GM12864 (cell line): ENCODE data around the gene NR1H2.
A peak's percentile ranks its signal among the peaks of the same experiment; 100 is the strongest.

ENCODE experiments used
- DNase-seq: peaks from one replicate; pipeline ENCODE4 v3.0.0-alpha.2; 2011; ENCODE audit warnings: low read depth
- H3K4me3 ChIP-seq: 2 replicates; pipeline ENCODE4 v1.5.1; 2011; ENCODE audit warnings: mild to moderate bottlenecking, low read depth, low read length, control low read depth
- TF ChIP-seq, protein P1 (sequence below): IDR thresholded peaks from 2 replicates; pipeline ENCODE4 v1.5.1; 2011; ENCODE audit warnings: low read depth, mild to moderate bottlenecking, moderate library complexity, low read length, control low read depth, inconsistent platforms; ENCODE audit errors: missing control alignments

The NR1H2 gene

DNA sequence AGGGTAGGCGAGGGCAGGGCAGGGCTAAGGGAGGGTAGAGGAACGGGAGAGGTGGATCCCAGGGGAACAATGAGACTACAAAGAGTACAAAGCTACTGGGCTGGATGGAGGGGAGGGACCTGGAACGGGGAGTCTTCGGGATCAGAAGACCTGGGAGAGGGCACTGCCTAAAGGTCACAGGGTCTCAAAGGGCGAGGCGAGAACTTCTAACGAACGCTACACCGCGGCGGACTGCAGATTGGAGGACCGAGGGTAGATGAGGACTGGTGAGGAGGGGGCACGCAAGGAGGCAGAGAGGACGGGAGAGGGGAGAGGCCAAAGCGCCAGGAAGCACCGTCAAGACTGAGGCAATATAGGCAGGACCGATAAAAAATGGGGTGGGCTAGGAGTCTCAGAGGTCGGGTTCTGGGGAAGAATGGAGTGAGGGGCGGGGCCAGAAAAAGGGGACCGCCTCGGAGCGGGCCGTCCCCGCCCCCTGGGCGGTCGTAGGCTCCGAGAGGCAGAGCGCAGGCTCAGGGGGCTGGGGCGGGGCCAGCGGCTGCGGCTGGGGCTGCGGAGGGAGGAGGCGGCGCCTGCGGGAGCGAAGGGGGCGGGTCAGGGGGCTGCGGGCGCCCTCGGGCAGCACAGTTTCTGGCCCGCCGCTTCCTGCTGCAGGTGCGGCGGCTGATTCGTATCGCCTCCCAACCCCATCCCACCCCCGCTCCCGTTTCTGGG lies 45.7 kb upstream of the NR1H2 start:
- peak overlapping the region; percentile 70 for H3K4me3 ChIP-seq
- DNase-seq, result no peak
- TF ChIP-seq, protein P1, sequence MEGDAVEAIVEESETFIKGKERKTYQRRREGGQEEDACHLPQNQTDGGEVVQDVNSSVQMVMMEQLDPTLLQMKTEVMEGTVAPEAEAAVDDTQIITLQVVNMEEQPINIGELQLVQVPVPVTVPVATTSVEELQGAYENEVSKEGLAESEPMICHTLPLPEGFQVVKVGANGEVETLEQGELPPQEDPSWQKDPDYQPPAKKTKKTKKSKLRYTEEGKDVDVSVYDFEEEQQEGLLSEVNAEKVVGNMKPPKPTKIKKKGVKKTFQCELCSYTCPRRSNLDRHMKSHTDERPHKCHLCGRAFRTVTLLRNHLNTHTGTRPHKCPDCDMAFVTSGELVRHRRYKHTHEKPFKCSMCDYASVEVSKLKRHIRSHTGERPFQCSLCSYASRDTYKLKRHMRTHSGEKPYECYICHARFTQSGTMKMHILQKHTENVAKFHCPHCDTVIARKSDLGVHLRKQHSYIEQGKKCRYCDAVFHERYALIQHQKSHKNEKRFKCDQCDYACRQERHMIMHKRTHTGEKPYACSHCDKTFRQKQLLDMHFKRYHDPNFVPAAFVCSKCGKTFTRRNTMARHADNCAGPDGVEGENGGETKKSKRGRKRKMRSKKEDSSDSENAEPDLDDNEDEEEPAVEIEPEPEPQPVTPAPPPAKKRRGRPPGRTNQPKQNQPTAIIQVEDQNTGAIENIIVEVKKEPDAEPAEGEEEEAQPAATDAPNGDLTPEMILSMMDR, result no peak

DNA sequence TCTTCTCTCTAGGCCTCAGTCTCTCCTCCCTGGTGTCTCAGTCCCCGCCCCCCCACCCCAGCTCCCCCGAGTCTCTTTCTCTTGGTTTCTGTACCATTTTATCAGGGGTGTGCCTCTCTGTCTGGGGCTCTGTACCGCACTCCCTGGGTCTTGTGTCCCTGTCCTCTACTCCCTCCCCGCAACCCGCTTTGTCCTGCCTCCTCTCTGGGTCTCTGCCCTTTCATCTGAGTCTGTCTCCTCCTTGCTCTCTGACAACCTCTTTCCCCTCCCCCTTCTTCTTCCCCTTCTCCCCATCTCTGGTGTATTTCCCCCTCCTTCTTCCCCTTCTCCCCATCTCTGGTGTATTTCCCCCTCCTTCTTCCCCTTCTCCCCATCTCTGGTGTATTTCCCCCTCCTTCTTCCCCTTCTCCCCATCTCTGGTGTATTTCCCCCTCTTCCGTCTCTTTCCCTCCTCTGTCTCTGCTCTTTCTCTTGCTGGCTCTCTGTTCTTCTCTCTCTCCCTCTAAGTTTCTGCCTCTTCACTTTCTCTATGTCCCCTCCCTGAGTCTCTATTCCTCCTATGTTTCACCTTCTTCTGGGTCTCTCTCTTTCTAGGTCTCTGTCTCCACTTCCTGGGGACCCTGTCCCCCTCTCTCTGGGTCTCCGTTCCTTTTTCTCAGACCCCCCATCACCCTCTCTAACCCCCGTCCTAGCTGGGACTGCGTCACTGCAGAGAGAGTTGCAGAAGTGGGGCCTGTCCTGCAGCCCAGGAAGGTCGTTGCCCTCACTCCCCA lies 44.9 kb upstream of the NR1H2 start:
- no peak for DNase-seq
- H3K4me3 ChIP-seq, result peak overlapping the region; percentile 68
- TF ChIP-seq, protein P1, result no peak

DNA sequence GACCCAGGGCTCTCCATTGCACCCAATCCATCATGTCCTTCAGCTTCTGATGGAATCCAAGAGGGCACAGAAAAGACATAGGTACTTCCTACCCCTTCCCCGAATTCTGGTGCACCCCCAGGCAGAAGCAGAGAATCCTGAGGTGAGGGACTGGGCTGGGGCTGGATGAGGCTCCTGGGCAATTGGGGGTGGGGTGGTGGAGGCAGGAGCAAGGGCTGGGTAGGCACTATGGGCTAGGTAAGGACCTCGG lies 44.3 kb upstream of the NR1H2 start:
- TF ChIP-seq, protein P1, result no peak
- no peak for DNase-seq
- peak overlapping the region; percentile 68 for H3K4me3 ChIP-seq

DNA sequence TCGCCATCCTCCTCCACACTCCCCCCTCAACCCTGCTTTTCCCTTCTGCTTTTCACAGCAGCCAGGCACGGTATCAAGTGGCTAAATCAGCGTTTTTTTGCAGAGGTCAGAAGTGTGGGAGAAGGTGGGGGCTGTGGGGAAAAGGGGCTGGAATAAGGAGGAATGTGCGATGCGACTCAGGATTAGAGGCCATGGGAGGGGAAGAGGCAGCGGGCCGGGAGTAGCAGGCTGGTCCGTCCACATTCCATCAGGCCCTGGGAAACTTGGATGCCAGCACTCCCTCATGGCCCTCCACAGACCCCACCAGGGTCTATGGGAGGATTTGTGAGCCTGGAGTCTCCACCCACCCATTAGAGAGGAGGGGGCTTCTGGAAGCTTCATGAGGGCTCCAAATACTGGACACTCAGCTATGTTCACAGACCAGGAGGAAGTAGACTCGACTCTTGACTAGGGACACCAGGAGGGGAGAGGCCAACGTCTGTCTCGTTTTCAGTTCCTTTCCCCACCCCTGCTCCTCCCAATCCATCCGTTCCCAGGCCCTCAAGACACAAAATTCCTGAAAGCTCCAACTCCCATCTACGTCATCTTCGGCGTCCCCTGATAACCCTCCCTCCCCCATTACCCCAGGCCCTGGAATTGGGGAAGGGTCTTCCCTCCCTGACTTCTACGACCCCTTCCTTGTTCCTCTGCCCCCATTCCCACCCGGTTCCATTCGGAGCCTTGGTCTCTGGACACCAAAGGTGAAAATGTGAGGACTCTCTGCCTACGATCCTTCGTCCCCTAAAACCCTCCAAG lies 43.8 kb upstream of the NR1H2 start:
- DNase-seq, result no peak
- H3K4me3 ChIP-seq, result peak overlapping the region; percentile 68
- TF ChIP-seq, protein P1, result no peak

DNA sequence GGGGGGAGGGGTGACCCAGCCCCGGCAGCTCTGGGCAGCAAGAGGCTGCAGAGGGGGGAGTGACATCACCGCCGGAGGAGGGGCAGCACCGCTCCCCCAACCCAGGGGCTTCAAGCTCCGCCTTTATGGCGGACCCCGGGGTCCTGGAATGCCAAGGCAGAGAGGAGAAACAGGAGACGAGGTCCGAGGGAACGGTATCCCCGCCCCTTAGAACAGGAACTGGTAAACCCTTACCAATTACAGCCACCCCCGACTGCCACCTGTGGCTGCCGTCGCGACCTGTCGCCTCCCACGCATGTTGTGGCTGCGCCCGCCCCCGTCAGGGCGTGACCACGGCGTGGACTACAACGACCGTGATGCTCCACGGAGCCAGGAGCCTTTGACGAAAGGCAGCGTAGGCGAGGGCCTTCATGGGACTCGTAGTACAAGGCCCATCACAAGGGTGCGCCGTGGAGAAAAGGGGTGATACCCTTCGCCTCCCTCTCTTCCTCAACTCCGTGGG lies 43.0 kb upstream of the NR1H2 start:
- peak overlapping the region; percentile 68 for H3K4me3 ChIP-seq
- DNase-seq, result peak; percentile 97
- TF ChIP-seq, protein P1, result no peak

DNA sequence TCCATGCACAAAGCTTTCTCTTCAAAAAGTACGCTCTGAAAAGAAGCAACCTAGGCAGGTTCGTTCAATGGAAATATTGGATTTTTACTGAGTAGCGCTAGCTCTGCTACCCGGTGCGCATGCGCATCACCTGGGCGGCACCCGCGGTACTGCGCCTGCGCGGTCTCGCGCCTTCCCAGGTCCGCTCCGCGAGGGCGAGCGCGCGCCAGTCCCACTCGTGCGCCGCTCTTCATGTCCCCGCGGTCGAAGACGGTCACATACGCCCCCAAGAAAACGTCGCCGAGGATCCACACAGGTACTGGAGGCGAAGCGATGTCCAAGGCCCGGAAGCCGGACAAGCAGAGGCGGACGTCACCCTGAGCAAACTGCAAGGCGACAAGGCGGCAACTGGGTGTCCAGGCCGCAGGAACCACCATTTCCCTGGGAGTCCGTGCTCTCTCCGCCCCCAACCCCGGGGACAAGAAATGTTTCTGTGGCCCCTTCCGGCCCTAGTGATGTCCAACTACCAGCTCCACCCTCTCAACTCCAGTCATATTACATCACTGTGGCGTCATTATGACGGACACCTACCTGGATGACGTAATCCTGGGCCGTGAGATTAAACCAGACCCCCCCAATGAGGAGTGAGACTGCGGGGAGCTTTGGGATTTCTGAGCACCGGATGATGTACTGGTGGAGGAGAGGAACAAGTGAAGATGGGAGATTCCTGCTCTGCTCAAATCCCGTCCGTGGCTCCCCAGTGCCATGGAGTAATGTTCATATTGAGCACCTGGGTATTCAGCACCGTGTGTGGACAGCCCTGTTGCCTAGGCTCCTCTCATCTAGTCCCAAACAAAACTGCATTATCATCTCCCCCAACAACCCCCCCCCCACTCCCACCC lies 42.3 kb upstream of the NR1H2 start:
- no peak for DNase-seq
- H3K4me3 ChIP-seq, result peak overlapping the region; percentile 68
- TF ChIP-seq, protein P1, result no peak
